Fibroblast of lung (primary cell): ENCODE data around the gene SAA4. TPM values are rescaled to one million over a fixed set of nuclear protein-coding genes. Genes with fewer than 3 reads are reported as not detected.
"Not testable (repeated sequence)": the region's sequence is repeated elsewhere in the genome, so short reads cannot be mapped to it uniquely, and the experiment has no call there.

ENCODE experiments used
- DNase-seq, 2 donors: peaks; one replicate each; pipeline versions ENCODE4 v3.0.0 to v3.0.0-alpha.2; 2010; ENCODE audit warnings: low read depth in 2 of 2
- H2AFZ ChIP-seq: 2 replicates; pipeline ENCODE4 v1.5.1; 2012; ENCODE audit warnings: low read length, control low read depth, inconsistent platforms
- H3K27ac ChIP-seq: 2 replicates; pipeline ENCODE4 v1.5.1; 2011; ENCODE audit warnings: low read length, control low read depth; ENCODE audit not compliant: insufficient read depth
- H3K27me3 ChIP-seq: 2 replicates; pipeline ENCODE4 v1.5.1; 2011; ENCODE audit warnings: mild to moderate bottlenecking, low read length; ENCODE audit not compliant: control insufficient read depth, insufficient read depth
- H3K36me3 ChIP-seq: 2 replicates; pipeline ENCODE4 v1.5.1; 2011; ENCODE audit warnings: low read length; ENCODE audit not compliant: control insufficient read depth, insufficient read depth
- H3K4me1 ChIP-seq: 2 replicates; pipeline ENCODE4 v1.5.1; 2011; ENCODE audit warnings: low read length; ENCODE audit not compliant: control insufficient read depth, insufficient read depth; ENCODE audit errors: extremely low read depth
- H3K4me2 ChIP-seq: 2 replicates; pipeline ENCODE4 v1.5.1; 2011; ENCODE audit warnings: low read length, control low read depth; ENCODE audit not compliant: insufficient read depth; ENCODE audit errors: extremely low read depth
- H3K4me3 ChIP-seq, 4 experiments: fragments of 200-600 bp in 1 of 4; sonication (generic) in 1 of 4; replicated peaks in 1 of 4; 2 replicates each; pipeline ENCODE4 v1.5.1; 2011 to 2016; ENCODE audit warnings: low read length in 4 of 4, low read depth in 3 of 4, mild to moderate bottlenecking in 3 of 4, control low read depth in 2 of 4, inconsistent platforms in 1 of 4, mixed read lengths in 1 of 4; ENCODE audit not compliant: insufficient read depth in 1 of 4; ENCODE audit errors: control extremely low read depth in 1 of 4
- H3K79me2 ChIP-seq: 2 replicates; pipeline ENCODE4 v1.5.1; 2012; ENCODE audit warnings: mild to moderate bottlenecking, low read length, inconsistent platforms; ENCODE audit not compliant: control insufficient read depth, insufficient read depth
- H3K9ac ChIP-seq: 2 replicates; pipeline ENCODE4 v1.5.1; 2011; ENCODE audit warnings: mild to moderate bottlenecking, low read length, control low read depth; ENCODE audit not compliant: insufficient read depth
- H3K9me3 ChIP-seq: 2 replicates; pipeline ENCODE4 v1.5.1; 2012; ENCODE audit warnings: low read depth, low read length; ENCODE audit not compliant: control insufficient read depth, insufficient read depth
- H4K20me1 ChIP-seq: 2 replicates; pipeline ENCODE4 v1.5.1; 2011; ENCODE audit warnings: low read length; ENCODE audit not compliant: control insufficient read depth, insufficient read depth; ENCODE audit errors: extremely low read depth
- CTCF ChIP-seq, 2 donors: IDR thresholded peaks in 1 of 2; conservative IDR thresholded peaks in 1 of 2; 1 replicate in 1 of 2; 2 replicates in 1 of 2; pipeline ENCODE4 v1.5.1; 2011 to 2012; ENCODE audit warnings: low read length in 2 of 2, control low read depth in 1 of 2, inconsistent platforms in 1 of 2, low read depth in 1 of 2, mild to moderate bottlenecking in 1 of 2
- EZH2 ChIP-seq: IDR thresholded peaks from 2 replicates; pipeline ENCODE4 v1.5.1; 2012; ENCODE audit warnings: low read length, control low read depth, mild to moderate bottlenecking; ENCODE audit errors: missing control alignments
- polyA plus RNA-seq, 2 donors: library from polyadenylated mRNA; depleted of rRNA in 1 of 2; stranded (reverse) in 1 of 2; unstranded in 1 of 2; fragments of >200 nt; gene quantifications; 2 replicates each; pipeline ENCODE4 v1.2.1, GENCODE V29; 2011 to 2012; ENCODE audit warnings: missing spikeins in 1 of 2
- total RNA-seq: library from RNA; depleted of rRNA; stranded (reverse); fragments of >200 nt; gene quantifications from 2 replicates; pipeline ENCODE4 v1.2.1, GENCODE V29; 2014

The SAA4 gene
- total and polyA plus RNA-seq, 2 donors (not counting 1 experiment from before 2014, with no cell fraction given): not detected

GRCh38 chr11:18270102-18270501 lies 33.5 kb upstream of the SAA4 start:
- H3K4me3 ChIP-seq: no peak overlapping the region
- no peak overlapping the region for H3K9ac ChIP-seq
- no peak overlapping the region for H3K4me2 ChIP-seq
- TF ChIP-seq CTCF (conservative IDR thresholded peaks at IDR 0.05 in 1 of 2, IDR thresholded peaks at IDR 0.05 in 1 of 2; ENCODE audit: low read depth in 1 of 2, low read length in 2 of 2) (no peak), EZH2 (no peak)
- H3K4me1 ChIP-seq: no peaks in the 10 kb centered on the region
- H3K27ac ChIP-seq: no peak overlapping the region
- no peaks in the 10 kb centered on the region for H3K9me3 ChIP-seq
- no peaks in the 10 kb centered on the region for H3K79me2 ChIP-seq
- no peak for DNase-seq
- no peaks in the 10 kb centered on the region for H3K27me3 ChIP-seq
- no peak overlapping the region for H2AFZ ChIP-seq
- no peaks in the 10 kb centered on the region for H4K20me1 ChIP-seq
- no peaks in the 10 kb centered on the region for H3K36me3 ChIP-seq

GRCh38 chr11:18269252-18269651 lies 32.6 kb upstream of the SAA4 start:
- not testable (repeated sequence) for H3K9me3 ChIP-seq, H3K4me3 ChIP-seq, H3K27me3 ChIP-seq, H3K36me3 ChIP-seq, H3K79me2 ChIP-seq, H4K20me1 ChIP-seq, H2AFZ ChIP-seq, H3K9ac ChIP-seq, DNase-seq, H3K4me1 ChIP-seq, H3K4me2 ChIP-seq, H3K27ac ChIP-seq

GRCh38 chr11:18267335-18268133 lies 30.9 kb upstream of the SAA4 start:
- not testable (repeated sequence) for H3K27ac ChIP-seq, H3K4me1 ChIP-seq

GRCh38 chr11:18265949-18266348 lies 29.3 kb upstream of the SAA4 start, which contains the start of gene SAA1:
SAA1 (plus strand) TSS chr11:18266264; CDS start chr11:18266888, 624 bp downstream.
- no peak within 1 kb of the TSS for H3K4me3 ChIP-seq
- H3K79me2 ChIP-seq: no peaks in the 10 kb centered on the region
- DNase-seq: no peak
- H3K27ac ChIP-seq: no peak within 1 kb of the TSS
- no peaks in the 10 kb centered on the region for H3K36me3 ChIP-seq
- no peaks in the 10 kb centered on the region for H3K9me3 ChIP-seq
- TF ChIP-seq EZH2 (no peak), CTCF (conservative IDR thresholded peaks at IDR 0.05 in 1 of 2, IDR thresholded peaks at IDR 0.05 in 1 of 2; ENCODE audit: low read depth in 1 of 2, low read length in 2 of 2) (no peak)
- H3K4me2 ChIP-seq: no peak within 1 kb of the TSS
- H2AFZ ChIP-seq: no peak within 1 kb of the TSS
- H4K20me1 ChIP-seq: no peaks in the 10 kb centered on the region
- H3K9ac ChIP-seq: no peak within 1 kb of the TSS
- H3K4me1 ChIP-seq: no peaks in the 10 kb centered on the region
- peaks cover 2% of the 10 kb centered on the region for H3K27me3 ChIP-seq

More at GRCh38 chr11:18267335-18268133, 30.9 kb upstream of the SAA4 start:
- not testable (repeated sequence) for H3K4me3 ChIP-seq, H3K9ac ChIP-seq, H3K79me2 ChIP-seq, H2AFZ ChIP-seq, H3K4me2 ChIP-seq, H3K9me3 ChIP-seq, H3K27me3 ChIP-seq, H4K20me1 ChIP-seq, DNase-seq, H3K36me3 ChIP-seq
